Measurements from ENCODE around the gene LGMN. TPM values are rescaled to one million over a fixed set of nuclear protein-coding genes. Genes with fewer than 3 reads are reported as not detected.
A peak's percentile ranks its signal among the peaks of the same experiment; 100 is the strongest.

Gene LGMN
- total and polyA plus RNA-seq, 9 of the 15 experiments (the other 6 are each of a cell fraction or from before 2014, with no cell fraction given), result 0.05 to 1.4 (median 0.43) TPM; not detected in 2

DNA sequence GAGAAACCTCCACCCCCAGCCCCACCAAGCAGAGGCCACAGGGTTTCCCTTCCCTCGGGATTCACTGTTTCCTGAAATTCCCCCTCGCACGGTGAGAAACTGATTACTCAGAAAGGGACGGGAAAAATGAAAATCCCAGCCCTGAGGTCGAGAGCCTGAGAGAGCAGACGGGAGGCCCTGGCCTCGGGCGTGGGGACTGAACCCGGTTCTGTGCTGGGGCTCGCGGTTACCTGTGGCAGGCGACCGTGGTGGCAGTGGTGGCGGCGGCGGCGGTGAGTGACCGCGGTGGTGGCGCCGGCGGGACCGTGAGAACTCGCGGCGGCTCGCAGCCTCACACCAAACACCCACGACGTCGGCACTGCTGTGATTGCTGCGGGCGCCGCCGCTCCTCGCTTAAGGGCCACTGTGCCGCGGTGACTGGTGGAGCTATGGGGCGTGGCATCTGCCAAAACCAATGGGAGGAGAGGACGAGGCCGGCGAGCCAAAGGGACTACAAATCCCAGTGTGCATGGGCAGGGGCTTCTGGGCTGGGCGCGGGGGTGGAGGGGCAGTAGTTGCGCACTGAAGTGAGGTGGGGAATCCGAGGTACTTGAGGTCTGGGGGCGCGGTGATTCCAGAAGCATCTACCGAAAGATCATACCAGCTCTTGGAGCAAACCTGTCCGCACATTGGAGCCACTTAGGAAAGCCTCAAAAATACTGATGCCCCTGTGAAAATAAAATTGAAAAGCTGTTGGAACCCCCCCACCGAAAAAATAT, at the start of gene LGMN (continued):
- TF ChIP-seq PRPF4 (IDR thresholded peaks at IDR 0.05; ENCODE audit: insufficient read depth, low read depth, low read length, poor library complexity, severe bottlenecking) (no peak), TAL1 (IDR thresholded peaks at IDR 0.05) (no peak), POLR2G (IDR thresholded peaks at IDR 0.05; ENCODE audit: low read depth, low read length) (peak; percentile 46; the same call in 1 of the 2 replicates), ZNF780A (CRISPR knock-in tag; IDR thresholded peaks at IDR 0.05) (no peak), TBP (optimal IDR thresholded peaks at IDR 0.05; ENCODE audit: low read depth, low read length) (no peak), KDM5B (IDR thresholded peaks at IDR 0.05; ENCODE audit: insufficient replicate concordance, low read depth, low read length) (peak; percentile 46)
- TF ChIP-seq, protein P1, sequence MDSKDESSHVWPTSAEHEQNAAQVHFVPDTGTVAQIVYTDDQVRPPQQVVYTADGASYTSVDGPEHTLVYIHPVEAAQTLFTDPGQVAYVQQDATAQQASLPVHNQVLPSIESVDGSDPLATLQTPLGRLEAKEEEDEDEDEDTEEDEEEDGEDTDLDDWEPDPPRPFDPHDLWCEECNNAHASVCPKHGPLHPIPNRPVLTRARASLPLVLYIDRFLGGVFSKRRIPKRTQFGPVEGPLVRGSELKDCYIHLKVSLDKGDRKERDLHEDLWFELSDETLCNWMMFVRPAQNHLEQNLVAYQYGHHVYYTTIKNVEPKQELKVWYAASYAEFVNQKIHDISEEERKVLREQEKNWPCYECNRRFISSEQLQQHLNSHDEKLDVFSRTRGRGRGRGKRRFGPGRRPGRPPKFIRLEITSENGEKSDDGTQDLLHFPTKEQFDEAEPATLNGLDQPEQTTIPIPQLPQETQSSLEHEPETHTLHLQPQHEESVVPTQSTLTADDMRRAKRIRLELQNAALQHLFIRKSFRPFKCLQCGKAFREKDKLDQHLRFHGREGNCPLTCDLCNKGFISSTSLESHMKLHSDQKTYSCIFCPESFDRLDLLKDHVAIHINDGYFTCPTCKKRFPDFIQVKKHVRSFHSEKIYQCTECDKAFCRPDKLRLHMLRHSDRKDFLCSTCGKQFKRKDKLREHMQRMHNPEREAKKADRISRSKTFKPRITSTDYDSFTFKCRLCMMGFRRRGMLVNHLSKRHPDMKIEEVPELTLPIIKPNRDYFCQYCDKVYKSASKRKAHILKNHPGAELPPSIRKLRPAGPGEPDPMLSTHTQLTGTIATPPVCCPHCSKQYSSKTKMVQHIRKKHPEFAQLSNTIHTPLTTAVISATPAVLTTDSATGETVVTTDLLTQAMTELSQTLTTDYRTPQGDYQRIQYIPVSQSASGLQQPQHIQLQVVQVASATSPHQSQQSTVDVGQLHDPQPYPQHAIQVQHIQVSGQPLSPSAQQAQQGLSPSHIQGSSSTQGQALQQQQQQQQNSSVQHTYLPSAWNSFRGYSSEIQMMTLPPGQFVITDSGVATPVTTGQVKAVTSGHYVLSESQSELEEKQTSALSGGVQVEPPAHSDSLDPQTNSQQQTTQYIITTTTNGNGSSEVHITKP (IDR thresholded peaks at IDR 0.05; ENCODE audit: partially characterized antibody), result peak; percentile 76
- TF ChIP-seq, protein P2, sequence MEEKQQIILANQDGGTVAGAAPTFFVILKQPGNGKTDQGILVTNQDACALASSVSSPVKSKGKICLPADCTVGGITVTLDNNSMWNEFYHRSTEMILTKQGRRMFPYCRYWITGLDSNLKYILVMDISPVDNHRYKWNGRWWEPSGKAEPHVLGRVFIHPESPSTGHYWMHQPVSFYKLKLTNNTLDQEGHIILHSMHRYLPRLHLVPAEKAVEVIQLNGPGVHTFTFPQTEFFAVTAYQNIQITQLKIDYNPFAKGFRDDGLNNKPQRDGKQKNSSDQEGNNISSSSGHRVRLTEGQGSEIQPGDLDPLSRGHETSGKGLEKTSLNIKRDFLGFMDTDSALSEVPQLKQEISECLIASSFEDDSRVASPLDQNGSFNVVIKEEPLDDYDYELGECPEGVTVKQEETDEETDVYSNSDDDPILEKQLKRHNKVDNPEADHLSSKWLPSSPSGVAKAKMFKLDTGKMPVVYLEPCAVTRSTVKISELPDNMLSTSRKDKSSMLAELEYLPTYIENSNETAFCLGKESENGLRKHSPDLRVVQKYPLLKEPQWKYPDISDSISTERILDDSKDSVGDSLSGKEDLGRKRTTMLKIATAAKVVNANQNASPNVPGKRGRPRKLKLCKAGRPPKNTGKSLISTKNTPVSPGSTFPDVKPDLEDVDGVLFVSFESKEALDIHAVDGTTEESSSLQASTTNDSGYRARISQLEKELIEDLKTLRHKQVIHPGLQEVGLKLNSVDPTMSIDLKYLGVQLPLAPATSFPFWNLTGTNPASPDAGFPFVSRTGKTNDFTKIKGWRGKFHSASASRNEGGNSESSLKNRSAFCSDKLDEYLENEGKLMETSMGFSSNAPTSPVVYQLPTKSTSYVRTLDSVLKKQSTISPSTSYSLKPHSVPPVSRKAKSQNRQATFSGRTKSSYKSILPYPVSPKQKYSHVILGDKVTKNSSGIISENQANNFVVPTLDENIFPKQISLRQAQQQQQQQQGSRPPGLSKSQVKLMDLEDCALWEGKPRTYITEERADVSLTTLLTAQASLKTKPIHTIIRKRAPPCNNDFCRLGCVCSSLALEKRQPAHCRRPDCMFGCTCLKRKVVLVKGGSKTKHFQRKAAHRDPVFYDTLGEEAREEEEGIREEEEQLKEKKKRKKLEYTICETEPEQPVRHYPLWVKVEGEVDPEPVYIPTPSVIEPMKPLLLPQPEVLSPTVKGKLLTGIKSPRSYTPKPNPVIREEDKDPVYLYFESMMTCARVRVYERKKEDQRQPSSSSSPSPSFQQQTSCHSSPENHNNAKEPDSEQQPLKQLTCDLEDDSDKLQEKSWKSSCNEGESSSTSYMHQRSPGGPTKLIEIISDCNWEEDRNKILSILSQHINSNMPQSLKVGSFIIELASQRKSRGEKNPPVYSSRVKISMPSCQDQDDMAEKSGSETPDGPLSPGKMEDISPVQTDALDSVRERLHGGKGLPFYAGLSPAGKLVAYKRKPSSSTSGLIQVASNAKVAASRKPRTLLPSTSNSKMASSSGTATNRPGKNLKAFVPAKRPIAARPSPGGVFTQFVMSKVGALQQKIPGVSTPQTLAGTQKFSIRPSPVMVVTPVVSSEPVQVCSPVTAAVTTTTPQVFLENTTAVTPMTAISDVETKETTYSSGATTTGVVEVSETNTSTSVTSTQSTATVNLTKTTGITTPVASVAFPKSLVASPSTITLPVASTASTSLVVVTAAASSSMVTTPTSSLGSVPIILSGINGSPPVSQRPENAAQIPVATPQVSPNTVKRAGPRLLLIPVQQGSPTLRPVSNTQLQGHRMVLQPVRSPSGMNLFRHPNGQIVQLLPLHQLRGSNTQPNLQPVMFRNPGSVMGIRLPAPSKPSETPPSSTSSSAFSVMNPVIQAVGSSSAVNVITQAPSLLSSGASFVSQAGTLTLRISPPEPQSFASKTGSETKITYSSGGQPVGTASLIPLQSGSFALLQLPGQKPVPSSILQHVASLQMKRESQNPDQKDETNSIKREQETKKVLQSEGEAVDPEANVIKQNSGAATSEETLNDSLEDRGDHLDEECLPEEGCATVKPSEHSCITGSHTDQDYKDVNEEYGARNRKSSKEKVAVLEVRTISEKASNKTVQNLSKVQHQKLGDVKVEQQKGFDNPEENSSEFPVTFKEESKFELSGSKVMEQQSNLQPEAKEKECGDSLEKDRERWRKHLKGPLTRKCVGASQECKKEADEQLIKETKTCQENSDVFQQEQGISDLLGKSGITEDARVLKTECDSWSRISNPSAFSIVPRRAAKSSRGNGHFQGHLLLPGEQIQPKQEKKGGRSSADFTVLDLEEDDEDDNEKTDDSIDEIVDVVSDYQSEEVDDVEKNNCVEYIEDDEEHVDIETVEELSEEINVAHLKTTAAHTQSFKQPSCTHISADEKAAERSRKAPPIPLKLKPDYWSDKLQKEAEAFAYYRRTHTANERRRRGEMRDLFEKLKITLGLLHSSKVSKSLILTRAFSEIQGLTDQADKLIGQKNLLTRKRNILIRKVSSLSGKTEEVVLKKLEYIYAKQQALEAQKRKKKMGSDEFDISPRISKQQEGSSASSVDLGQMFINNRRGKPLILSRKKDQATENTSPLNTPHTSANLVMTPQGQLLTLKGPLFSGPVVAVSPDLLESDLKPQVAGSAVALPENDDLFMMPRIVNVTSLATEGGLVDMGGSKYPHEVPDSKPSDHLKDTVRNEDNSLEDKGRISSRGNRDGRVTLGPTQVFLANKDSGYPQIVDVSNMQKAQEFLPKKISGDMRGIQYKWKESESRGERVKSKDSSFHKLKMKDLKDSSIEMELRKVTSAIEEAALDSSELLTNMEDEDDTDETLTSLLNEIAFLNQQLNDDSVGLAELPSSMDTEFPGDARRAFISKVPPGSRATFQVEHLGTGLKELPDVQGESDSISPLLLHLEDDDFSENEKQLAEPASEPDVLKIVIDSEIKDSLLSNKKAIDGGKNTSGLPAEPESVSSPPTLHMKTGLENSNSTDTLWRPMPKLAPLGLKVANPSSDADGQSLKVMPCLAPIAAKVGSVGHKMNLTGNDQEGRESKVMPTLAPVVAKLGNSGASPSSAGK (IDR thresholded peaks at IDR 0.05), result 0 out of 2 replicates have a peak, but pooled peaks have one; percentile 60
- TF ChIP-seq, protein P3, sequence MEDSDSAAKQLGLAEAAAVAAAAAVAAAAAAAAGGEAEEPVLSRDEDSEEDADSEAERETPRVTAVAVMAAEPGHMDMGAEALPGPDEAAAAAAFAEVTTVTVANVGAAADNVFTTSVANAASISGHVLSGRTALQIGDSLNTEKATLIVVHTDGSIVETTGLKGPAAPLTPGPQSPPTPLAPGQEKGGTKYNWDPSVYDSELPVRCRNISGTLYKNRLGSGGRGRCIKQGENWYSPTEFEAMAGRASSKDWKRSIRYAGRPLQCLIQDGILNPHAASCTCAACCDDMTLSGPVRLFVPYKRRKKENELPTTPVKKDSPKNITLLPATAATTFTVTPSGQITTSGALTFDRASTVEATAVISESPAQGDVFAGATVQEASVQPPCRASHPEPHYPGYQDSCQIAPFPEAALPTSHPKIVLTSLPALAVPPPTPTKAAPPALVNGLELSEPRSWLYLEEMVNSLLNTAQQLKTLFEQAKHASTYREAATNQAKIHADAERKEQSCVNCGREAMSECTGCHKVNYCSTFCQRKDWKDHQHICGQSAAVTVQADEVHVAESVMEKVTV (CRISPR knock-in tag; IDR thresholded peaks at IDR 0.05), result no peak
